RWPE2 (cell line): Measurements from ENCODE around the gene PDE8B.

Source experiments
- ATAC-seq: fragments of 200-7000 bp; cut with Tn5 transposase; 3 replicates; pipeline ENCODE4 v1.9.1; 2021; ENCODE audit warnings: low read depth
- DNase-seq: peaks from one replicate; pipeline ENCODE4 v3.0.0-alpha.2; 2020; ENCODE audit warnings: low spot score
- H3K27ac ChIP-seq: fragments of 450-650 bp; 2 replicates; pipeline ENCODE4 v1.5.1; 2017; ENCODE audit warnings: mild to moderate bottlenecking; ENCODE audit not compliant: poor library complexity, severe bottlenecking
- H3K27me3 ChIP-seq: fragments of 250-450 bp; sonication (Bioruptor Pico); 2 replicates; pipeline ENCODE4 v1.5.1; 2021; ENCODE audit warnings: mild to moderate bottlenecking, moderate library complexity; ENCODE audit not compliant: insufficient read depth, poor library complexity, severe bottlenecking
- H3K36me3 ChIP-seq: fragments of 250-450 bp; sonication (Bioruptor Pico); 2 replicates; pipeline ENCODE4 v1.5.1; 2020; ENCODE audit warnings: low read depth, mild to moderate bottlenecking, moderate library complexity
- H3K4me1 ChIP-seq: fragments of 250-450 bp; sonication (Bioruptor Pico); 2 replicates; pipeline ENCODE4 v1.5.1; 2021; ENCODE audit warnings: mild to moderate bottlenecking, moderate library complexity; ENCODE audit not compliant: insufficient read depth, poor library complexity, severe bottlenecking
- H3K4me3 ChIP-seq: fragments of 250-450 bp; sonication (Bioruptor Pico); 2 replicates; pipeline ENCODE4 v1.5.1; 2021; ENCODE audit warnings: mild to moderate bottlenecking, moderate library complexity; ENCODE audit not compliant: severe bottlenecking
- H3K9me3 ChIP-seq: fragments of 250-450 bp; sonication (Bioruptor Pico); 2 replicates; pipeline ENCODE4 v1.5.1; 2021; ENCODE audit warnings: mild to moderate bottlenecking, moderate library complexity; ENCODE audit not compliant: severe bottlenecking
- TF ChIP-seq, protein P1 (sequence below): fragments of 450-650 bp; IDR thresholded peaks from one replicate; pipeline ENCODE4 v1.5.1; 2017; ENCODE audit warnings: mild to moderate bottlenecking, moderate library complexity; ENCODE audit not compliant: poor library complexity, severe bottlenecking

The PDE8B gene

DNA sequence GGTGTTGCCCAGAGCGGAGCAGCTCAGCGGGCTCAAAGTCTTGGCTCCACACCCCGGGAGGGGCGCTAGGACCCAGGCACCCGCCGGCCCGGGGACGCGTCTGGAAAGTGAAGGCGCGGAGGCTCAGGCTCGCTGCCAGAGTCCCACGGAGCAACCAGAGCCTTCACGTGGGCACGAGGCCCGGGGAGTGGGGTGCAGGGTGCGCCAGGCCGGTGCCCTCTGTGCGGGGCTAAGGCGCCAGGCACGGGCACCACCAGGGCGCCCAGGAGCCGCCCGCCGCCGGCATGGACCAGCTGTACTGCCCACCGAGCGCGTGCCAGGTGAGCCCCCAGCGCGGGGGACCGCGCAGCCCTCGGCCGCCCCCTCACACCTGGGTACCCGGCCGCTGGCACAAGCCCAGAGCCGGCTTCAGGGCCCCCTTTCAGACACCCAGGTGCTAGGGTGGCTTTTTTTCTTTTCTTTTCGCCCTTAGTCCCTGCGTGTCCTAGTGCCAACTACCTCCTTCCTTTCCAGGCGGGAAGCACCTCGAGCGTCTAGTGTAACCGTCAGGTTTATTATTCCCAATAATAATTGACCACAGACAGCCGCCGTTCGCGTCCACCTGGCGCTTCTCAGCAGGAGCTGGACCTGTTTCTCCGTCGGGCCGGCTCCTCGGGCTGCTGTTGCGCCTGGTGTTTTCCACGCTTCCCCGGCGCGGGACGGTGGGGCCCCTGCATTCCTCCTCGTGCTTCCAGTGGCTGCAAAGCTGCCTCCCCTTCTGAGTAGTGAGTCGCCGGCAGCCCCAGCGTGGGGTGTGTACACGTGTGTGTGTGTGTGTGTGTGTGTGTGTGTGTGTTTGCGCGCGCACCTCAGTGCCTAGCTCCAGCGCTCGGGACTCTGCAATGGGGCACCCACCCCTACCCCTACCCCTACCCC is 30.1 kb upstream of the PDE8B start:
- Histone ChIP-seq H3K9me3 (no peaks in the 10 kb centered on the region), H3K4me3 (peak overlapping the region; percentile 25), H3K27ac (no peak overlapping the region), H3K27me3 (peaks cover 29% of the 10 kb centered on the region), H3K36me3 (no peaks in the 10 kb centered on the region), H3K4me1 (no peaks in the 10 kb centered on the region)
- DNase-seq (no peak), ATAC-seq (peak; percentile 61)
- TF ChIP-seq, protein P1, sequence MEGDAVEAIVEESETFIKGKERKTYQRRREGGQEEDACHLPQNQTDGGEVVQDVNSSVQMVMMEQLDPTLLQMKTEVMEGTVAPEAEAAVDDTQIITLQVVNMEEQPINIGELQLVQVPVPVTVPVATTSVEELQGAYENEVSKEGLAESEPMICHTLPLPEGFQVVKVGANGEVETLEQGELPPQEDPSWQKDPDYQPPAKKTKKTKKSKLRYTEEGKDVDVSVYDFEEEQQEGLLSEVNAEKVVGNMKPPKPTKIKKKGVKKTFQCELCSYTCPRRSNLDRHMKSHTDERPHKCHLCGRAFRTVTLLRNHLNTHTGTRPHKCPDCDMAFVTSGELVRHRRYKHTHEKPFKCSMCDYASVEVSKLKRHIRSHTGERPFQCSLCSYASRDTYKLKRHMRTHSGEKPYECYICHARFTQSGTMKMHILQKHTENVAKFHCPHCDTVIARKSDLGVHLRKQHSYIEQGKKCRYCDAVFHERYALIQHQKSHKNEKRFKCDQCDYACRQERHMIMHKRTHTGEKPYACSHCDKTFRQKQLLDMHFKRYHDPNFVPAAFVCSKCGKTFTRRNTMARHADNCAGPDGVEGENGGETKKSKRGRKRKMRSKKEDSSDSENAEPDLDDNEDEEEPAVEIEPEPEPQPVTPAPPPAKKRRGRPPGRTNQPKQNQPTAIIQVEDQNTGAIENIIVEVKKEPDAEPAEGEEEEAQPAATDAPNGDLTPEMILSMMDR, result no peak

DNA sequence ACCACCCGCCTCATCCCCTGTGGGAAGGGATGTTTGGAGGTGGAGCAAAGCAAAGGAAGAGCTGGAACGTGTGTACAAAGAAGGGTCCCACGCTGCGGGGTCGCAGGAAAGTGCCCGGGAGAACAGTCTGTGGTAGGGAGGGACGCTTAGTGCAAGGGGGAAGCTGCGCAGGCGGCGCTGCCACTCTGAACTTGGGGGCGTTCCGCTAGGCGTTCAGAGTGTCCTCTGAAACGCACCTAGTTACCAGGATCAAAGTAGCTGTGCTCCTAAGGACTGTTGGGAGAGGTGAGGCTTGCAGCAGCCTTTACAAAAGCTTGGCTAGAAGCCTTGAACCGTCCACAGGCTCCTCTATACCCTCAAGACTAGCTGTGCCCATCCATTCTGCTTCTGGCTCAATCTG is 29.3 kb upstream of the PDE8B start:
- DNase-seq (no peak), ATAC-seq (no peak)
- Histone ChIP-seq H3K4me3 (no peak overlapping the region), H3K27me3 (peaks cover 29% of the 10 kb centered on the region), H3K4me1 (no peaks in the 10 kb centered on the region), H3K36me3 (no peaks in the 10 kb centered on the region), H3K27ac (no peak overlapping the region), H3K9me3 (no peaks in the 10 kb centered on the region)
- TF ChIP-seq, protein P1, result no peak

DNA sequence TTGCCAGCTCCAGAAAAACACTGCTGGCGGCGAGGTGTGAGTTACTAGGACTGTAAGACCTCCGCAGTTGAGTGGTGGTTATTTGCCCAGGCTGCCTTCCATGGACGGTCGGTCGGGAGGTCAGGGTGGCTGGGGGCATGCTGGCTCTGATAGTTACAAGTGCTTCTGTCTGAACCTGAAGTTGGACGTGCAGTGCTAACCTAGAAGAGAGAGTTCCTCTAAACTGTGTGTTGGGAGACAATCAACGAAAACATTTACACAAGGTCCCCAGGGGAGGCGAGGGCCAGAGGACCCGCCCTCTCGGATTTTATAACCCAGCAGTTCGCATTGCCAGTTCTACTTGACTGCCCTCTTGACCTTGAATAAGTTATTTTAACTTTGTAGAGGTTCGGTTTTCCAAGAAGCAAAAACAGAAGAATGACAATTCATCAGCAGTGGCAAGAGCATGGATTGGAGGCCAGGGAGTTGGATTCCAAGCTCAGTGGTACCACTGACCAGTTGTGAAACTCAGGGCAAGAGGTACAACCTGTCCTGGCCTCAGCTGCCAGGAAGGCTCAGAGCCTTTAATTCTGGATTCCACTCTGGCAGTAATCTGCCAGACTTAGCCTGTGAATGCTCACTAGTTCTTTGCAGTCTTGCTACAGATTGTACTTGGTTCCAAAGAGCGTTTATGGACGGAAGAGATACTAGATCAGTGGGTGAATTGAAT is 28.7 kb upstream of the PDE8B start:
- Histone ChIP-seq H3K27ac (no peak overlapping the region), H3K9me3 (no peaks in the 10 kb centered on the region), H3K4me3 (no peak overlapping the region), H3K36me3 (no peaks in the 10 kb centered on the region), H3K27me3 (peaks cover 29% of the 10 kb centered on the region), H3K4me1 (no peaks in the 10 kb centered on the region)
- no peak for ATAC-seq
- TF ChIP-seq, protein P1, result no peak
- DNase-seq, result no peak

DNA sequence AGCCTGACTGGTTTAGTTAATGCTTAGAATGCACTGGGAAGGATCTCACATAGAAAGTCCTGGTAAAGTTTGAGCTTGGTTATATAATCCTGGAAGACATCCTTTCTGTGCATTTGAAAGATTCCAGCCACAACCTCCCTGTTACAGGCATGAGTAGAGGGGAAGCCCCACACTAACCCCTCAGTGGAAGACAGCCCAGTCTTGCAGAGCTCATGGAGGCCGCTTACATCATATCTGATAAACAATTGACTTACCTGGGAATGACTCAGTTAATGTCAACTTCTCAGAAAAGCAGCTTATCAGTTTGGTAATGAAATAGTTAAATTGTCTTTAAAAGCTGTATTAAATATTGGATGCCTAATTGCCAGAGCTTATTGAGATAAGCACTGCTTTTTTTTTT is 28.1 kb upstream of the PDE8B start:
- Histone ChIP-seq H3K27me3 (peaks cover 31% of the 10 kb centered on the region), H3K36me3 (no peaks in the 10 kb centered on the region), H3K4me3 (no peak overlapping the region), H3K9me3 (no peaks in the 10 kb centered on the region), H3K27ac (no peak overlapping the region), H3K4me1 (no peaks in the 10 kb centered on the region)
- ATAC-seq, result no peak
- DNase-seq, result no peak
- TF ChIP-seq, protein P1, result no peak
